ENCODE data around the gene KCNQ1.
"Not testable (repeated sequence)": the region's sequence is repeated elsewhere in the genome, so short reads cannot be mapped to it uniquely, and the experiment has no call there.

KCNQ1 gene

GRCh38 chr11:2474059-2474901 lies 29.5 kb downstream of the KCNQ1 start:
- DNase-seq = peak; percentile 37

- peak; percentile 28 for DNase-seq
Observed at GRCh38 chr11:2475136-2475918, 30.5 kb downstream of the KCNQ1 start.

- DNase-seq = no peak
Observed at GRCh38 chr11:2477254-2477653, 32.4 kb downstream of the KCNQ1 start.

GRCh38 chr11:2477936-2478335 lies 33.1 kb downstream of the KCNQ1 start:
- DNase-seq = no peak

- not testable (repeated sequence) for DNase-seq
Observed at GRCh38 chr11:2480067-2480873, 35.5 kb downstream of the KCNQ1 start.

GRCh38 chr11:2480874-2481220 lies 36.0 kb downstream of the KCNQ1 start:
- no peak for DNase-seq

GRCh38 chr11:2481253-2481652 lies 36.4 kb downstream of the KCNQ1 start:
- DNase-seq = no peak

GRCh38 chr11:2482204-2482603 lies 37.4 kb downstream of the KCNQ1 start:
- no peak for DNase-seq

GRCh38 chr11:2482745-2483144 lies 37.9 kb downstream of the KCNQ1 start:
- peak; percentile 32 for DNase-seq

- DNase-seq = no peak
Observed at GRCh38 chr11:2483426-2483825, 38.6 kb downstream of the KCNQ1 start.

- no peak for DNase-seq
Observed at GRCh38 chr11:2484576-2485125, 39.8 kb downstream of the KCNQ1 start.

- DNase-seq = no peak
Observed at GRCh38 chr11:2488004-2488403, 43.2 kb downstream of the KCNQ1 start.

GRCh38 chr11:2489083-2489482 lies 44.3 kb downstream of the KCNQ1 start:
- DNase-seq = no peak

GRCh38 chr11:2497951-2498350 lies 53.1 kb downstream of the KCNQ1 start:
- peak; percentile 40 for DNase-seq

- DNase-seq = peak; percentile 22
Observed at GRCh38 chr11:2498750-2499149, 53.9 kb downstream of the KCNQ1 start.

GRCh38 chr11:2507212-2507901 lies 62.5 kb downstream of the KCNQ1 start:
- DNase-seq = peak; percentile 42

GRCh38 chr11:2507945-2508749 lies 63.3 kb downstream of the KCNQ1 start:
- DNase-seq = peak; percentile 28

- peak; percentile 30 for DNase-seq
Observed at GRCh38 chr11:2508793-2509192, 64.0 kb downstream of the KCNQ1 start.

GRCh38 chr11:2509481-2510001 lies 64.7 kb downstream of the KCNQ1 start:
- DNase-seq = peak; percentile 46

- peak; percentile 39 for DNase-seq
Observed at GRCh38 chr11:2510626-2511402, 66.0 kb downstream of the KCNQ1 start.

Measured in activated CD8-positive, alpha-beta memory T cell treated with anti-CD3 and anti-CD28 coated beads, Interleukin-2, amount 50 U/mL, for 48 hours (primary cell).